Ascending aorta (tissue), 2 donors: ENCODE data around the gene MUSTN1. TPM values are rescaled to one million over a fixed set of nuclear protein-coding genes. Genes with fewer than 3 reads are reported as not detected.

Experiments used
- DNase-seq, 2 donors: peaks; one replicate each; pipeline ENCODE4 v3.0.0-alpha.2; 2019; ENCODE audit warnings: low spot score in 2 of 2
- H3K27ac ChIP-seq, 2 donors: fragments of 200-600 bp; sonication (generic); one replicate each; pipeline ENCODE4 v1.5.1; 2016 to 2017; ENCODE audit warnings: mild to moderate bottlenecking in 1 of 2
- H3K27me3 ChIP-seq: fragments of 200-600 bp; sonication (generic); one replicate; pipeline ENCODE4 v1.5.1; 2017
- H3K36me3 ChIP-seq, 2 donors: fragments of 200-600 bp; sonication (generic); one replicate each; pipeline ENCODE4 v1.5.1; 2016
- H3K4me1 ChIP-seq, 2 donors: fragments of 200-600 bp; sonication (generic); one replicate each; pipeline ENCODE4 v1.5.1; 2016 to 2017; ENCODE audit warnings: mild to moderate bottlenecking in 1 of 2
- H3K4me3 ChIP-seq, 2 donors: fragments of 200-600 bp; sonication (generic); one replicate each; pipeline ENCODE4 v1.5.1; 2016 to 2017; ENCODE audit warnings: mild to moderate bottlenecking in 1 of 2
- H3K9me3 ChIP-seq, 2 donors: fragments of 200-600 bp; sonication (generic); one replicate each; pipeline ENCODE4 v1.5.1; 2016
- intact Hi-C: fragments of 100-400 bp; cut with DNase I; formaldehyde crosslinking; loops from one replicate; pipeline ENCODE4 v1.15.1; 2023
- total RNA-seq: library from RNA; depleted of rRNA; stranded (reverse); fragments of >200 nt; gene quantifications from one replicate; pipeline ENCODE4 v1.1.0, GENCODE V29; 2016
- TF ChIP-seq, protein P1 (sequence below), 3 experiments: fragments of 200-600 bp in 2 of 3; fragments of 450-650 bp in 1 of 3; sonication (generic) in 2 of 3; IDR thresholded peaks; one replicate each; pipeline ENCODE4 v1.5.1; 2016 to 2019; ENCODE audit warnings: antibody characterized with exemption in 3 of 3, mild to moderate bottlenecking in 1 of 3, moderate library complexity in 1 of 3

MUSTN1 gene
- total RNA-seq, 1 donor from 2014 or later = 132 TPM

DNA sequence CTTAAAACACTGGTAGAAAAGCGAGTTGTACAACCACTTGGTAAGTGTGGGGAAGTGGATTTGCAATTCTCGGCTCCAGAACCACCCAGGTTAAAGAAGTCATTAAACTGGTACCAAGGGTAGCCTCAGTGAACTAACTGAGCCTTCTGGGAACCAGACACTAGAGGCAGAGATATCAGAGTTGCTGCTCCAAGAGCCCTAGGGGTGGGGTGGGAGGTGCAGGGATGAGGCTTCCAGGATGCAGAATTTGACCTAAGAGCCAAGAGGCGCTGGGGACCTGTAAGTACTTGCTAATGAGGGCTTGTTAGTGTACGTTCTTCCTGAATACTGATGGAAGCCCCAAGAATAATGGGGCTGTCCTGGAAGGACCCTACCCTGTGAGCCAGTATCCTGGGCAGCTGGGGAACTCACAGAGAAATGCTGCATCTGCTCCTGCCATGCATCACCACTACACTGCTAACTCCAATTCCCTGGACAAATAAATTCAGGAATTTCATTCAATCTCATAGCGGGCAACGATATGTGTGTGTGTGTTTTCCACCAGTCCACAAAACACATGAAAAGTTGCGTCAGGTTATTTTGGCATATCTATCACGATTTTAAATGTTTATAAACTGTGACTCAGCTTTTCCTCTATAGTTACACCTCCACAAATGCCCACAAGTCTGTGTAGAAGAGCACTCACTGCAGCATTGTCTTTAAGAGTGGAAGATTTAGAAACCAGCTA, 38.8 kb upstream of the MUSTN1 start:
- intact Hi-C loops = no loop called here
- TF ChIP-seq, protein P1, sequence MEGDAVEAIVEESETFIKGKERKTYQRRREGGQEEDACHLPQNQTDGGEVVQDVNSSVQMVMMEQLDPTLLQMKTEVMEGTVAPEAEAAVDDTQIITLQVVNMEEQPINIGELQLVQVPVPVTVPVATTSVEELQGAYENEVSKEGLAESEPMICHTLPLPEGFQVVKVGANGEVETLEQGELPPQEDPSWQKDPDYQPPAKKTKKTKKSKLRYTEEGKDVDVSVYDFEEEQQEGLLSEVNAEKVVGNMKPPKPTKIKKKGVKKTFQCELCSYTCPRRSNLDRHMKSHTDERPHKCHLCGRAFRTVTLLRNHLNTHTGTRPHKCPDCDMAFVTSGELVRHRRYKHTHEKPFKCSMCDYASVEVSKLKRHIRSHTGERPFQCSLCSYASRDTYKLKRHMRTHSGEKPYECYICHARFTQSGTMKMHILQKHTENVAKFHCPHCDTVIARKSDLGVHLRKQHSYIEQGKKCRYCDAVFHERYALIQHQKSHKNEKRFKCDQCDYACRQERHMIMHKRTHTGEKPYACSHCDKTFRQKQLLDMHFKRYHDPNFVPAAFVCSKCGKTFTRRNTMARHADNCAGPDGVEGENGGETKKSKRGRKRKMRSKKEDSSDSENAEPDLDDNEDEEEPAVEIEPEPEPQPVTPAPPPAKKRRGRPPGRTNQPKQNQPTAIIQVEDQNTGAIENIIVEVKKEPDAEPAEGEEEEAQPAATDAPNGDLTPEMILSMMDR (IDR thresholded peaks at IDR 0.05) = no peak
- no peak for DNase-seq
- H3K27me3 ChIP-seq = no peaks in the 10 kb centered on the region
- no peaks in the 10 kb centered on the region for H3K9me3 ChIP-seq
- no peak overlapping the region for H3K27ac ChIP-seq
- no peak overlapping the region for H3K4me3 ChIP-seq
- no peaks in the 10 kb centered on the region for H3K36me3 ChIP-seq
- peaks cover 0 to 4% of the 10 kb centered on the region in 2 donors for H3K4me1 ChIP-seq

DNA sequence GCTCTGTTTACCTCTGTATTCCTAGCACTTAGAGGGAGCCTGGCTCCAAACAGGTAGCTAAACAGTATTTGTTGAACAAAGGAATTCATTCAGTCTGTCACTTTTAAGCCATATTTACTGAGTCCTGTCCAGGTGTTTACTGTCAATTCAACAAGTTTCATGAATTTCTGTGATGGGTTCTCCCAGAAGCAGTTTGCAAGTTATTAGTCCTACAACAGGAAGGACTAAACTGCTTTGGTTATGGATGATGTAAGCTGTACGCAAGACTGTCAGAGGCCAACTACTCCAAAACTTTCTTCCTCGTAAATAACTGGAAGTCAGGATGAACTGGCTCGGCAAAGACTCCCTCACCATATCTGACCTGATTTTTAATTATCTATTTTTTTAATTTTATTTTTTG, 37.4 kb upstream of the MUSTN1 start:
- intact Hi-C loops = no loop called here
- no peaks in the 10 kb centered on the region for H3K9me3 ChIP-seq
- no peak overlapping the region for H3K27ac ChIP-seq
- no peaks in the 10 kb centered on the region for H3K27me3 ChIP-seq
- no peak for DNase-seq
- peaks cover 0 to 4% of the 10 kb centered on the region in 2 donors for H3K4me1 ChIP-seq
- TF ChIP-seq, protein P1 (IDR thresholded peaks at IDR 0.05) = no peak
- no peak overlapping the region for H3K4me3 ChIP-seq
- H3K36me3 ChIP-seq = no peaks in the 10 kb centered on the region

DNA sequence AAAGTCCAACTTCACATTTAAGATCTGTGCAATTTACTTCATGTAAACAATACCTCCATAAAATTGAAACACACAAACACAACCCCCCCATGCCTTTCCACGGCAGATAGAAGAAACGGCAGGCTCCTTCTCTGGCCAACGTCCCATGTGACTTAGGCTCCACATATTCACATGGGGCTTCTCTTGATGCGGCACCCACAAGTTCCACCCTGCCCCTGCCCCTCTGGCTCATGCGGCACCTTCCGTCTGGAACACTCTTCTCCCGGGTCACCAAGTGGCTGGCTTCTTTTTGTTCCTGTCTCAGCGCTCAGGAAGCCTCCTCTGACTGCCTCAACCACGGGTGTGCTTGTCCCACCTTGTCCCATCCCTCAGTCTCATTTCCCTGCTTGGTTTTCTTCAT, 36.9 kb upstream of the MUSTN1 start:
- intact Hi-C loops = no loop called here
- DNase-seq = no peak
- Histone ChIP-seq H3K9me3 (no peaks in the 10 kb centered on the region), H3K36me3 (no peaks in the 10 kb centered on the region), H3K27ac (no peak overlapping the region), H3K27me3 (no peaks in the 10 kb centered on the region), H3K4me3 (no peak overlapping the region), H3K4me1 (peaks cover 0 to 4% of the 10 kb centered on the region in 2 donors)
- TF ChIP-seq, protein P1 (IDR thresholded peaks at IDR 0.05) = no peak

DNA sequence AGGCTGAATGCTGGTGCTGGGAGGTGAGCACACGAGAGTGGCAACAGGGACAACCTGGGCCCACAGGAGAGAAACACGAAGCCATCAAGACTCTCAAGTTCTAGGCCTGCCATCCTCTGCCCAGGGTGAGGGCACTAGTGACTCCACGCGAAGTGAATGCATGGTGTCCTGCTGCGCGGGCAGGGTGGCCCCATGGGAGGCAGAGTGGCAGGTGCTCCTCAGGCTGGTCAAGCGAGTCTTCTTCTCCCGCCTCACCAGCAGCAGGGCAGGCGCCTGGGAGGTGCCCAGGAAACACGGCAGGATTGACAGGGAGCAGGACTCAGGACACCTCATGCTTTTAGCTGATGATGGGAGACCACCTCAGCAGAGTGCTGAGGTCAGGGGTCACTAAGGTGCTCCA, 35.7 kb upstream of the MUSTN1 start:
- no peaks in the 10 kb centered on the region for H3K36me3 ChIP-seq
- TF ChIP-seq, protein P1 (IDR thresholded peaks at IDR 0.05) = no peak
- H3K27me3 ChIP-seq = no peaks in the 10 kb centered on the region
- no peaks in the 10 kb centered on the region for H3K9me3 ChIP-seq
- H3K27ac ChIP-seq = no peak overlapping the region
- no peak for DNase-seq
- H3K4me3 ChIP-seq = no peak overlapping the region
- intact Hi-C loops = no loop called here
- peaks cover 0 to 4% of the 10 kb centered on the region in 2 donors for H3K4me1 ChIP-seq

DNA sequence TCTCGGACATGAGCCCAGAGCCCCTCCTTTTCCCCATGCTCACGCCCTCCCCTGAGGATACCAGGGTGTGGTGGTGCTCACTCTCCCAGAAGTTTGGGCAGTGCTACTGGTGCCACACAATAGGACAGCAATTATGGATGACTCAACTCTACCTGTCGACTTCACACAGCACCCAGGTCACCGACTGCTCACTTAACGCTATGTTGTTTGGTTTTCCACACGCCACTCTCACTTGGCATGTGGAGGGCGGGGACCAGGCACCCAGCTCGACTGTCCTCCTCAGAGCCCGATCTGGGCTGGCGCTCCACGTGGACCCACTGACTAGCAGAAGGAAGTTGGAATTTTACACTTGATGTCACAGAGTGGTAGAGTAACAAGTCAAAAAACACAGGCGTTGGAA, 31.6 kb upstream of the MUSTN1 start:
- TF ChIP-seq, protein P1 (IDR thresholded peaks at IDR 0.05) = no peak
- intact Hi-C loops = no loop called here
- Histone ChIP-seq H3K9me3 (no peaks in the 10 kb centered on the region), H3K36me3 (no peaks in the 10 kb centered on the region), H3K4me3 (no peak overlapping the region), H3K27ac (no peak overlapping the region), H3K27me3 (no peaks in the 10 kb centered on the region), H3K4me1 (no peaks in the 10 kb centered on the region)
- no peak for DNase-seq
